Neural progenitor cell (in vitro differentiated cells): ENCODE data around the gene TLL2. TPM values are rescaled to one million over a fixed set of nuclear protein-coding genes. Genes with fewer than 3 reads are reported as not detected.

Experiments
- DNase-seq: peaks from one replicate; pipeline ENCODE4 v3.0.0-alpha.2; 2016; ENCODE audit warnings: low spot score
- H2AFZ ChIP-seq: fragments of 200-600 bp; sonication (generic); replicated peaks from 2 replicates; pipeline ENCODE4 v1.6.1; 2016; ENCODE audit warnings: antibody characterized with exemption
- H3F3A ChIP-seq: fragments of 200-600 bp; sonication (generic); 2 replicates; pipeline ENCODE4 v1.6.1; 2016; ENCODE audit warnings: antibody characterized with exemption, low read depth
- H3K27ac ChIP-seq: fragments of 200-600 bp; sonication (generic); 2 replicates; pipeline ENCODE4 v1.5.1; 2016; ENCODE audit warnings: mild to moderate bottlenecking
- H3K27me3 ChIP-seq: fragments of 200-600 bp; sonication (generic); 2 replicates; pipeline ENCODE4 v1.6.1; 2016; ENCODE audit warnings: mild to moderate bottlenecking, moderate library complexity
- H3K36me3 ChIP-seq: fragments of 200-600 bp; sonication (generic); 2 replicates; pipeline ENCODE4 v1.5.1; 2016
- H3K4me1 ChIP-seq: fragments of 200-600 bp; sonication (generic); 2 replicates; pipeline ENCODE4 v1.6.1; 2016; ENCODE audit warnings: mixed run types
- H3K4me2 ChIP-seq: fragments of 200-600 bp; sonication (generic); 2 replicates; pipeline ENCODE4 v1.6.1; 2016
- H3K4me3 ChIP-seq: fragments of 200-600 bp; sonication (generic); 2 replicates; pipeline ENCODE4 v1.5.1; 2016
- H3K79me2 ChIP-seq: fragments of 200-600 bp; sonication (generic); 2 replicates; pipeline ENCODE4 v1.6.1; 2016; ENCODE audit warnings: low read depth
- H3K9ac ChIP-seq: fragments of 200-600 bp; sonication (generic); 2 replicates; pipeline ENCODE4 v1.6.1; 2016
- H3K9me3 ChIP-seq: fragments of 200-600 bp; sonication (generic); 2 replicates; pipeline ENCODE4 v1.5.1; 2016; ENCODE audit warnings: low read depth
- H4K20me1 ChIP-seq: fragments of 200-600 bp; sonication (generic); 2 replicates; pipeline ENCODE4 v1.6.1; 2016; ENCODE audit warnings: low read depth
- H3K27ac Mint-ChIP-seq: 3 replicates; pipeline ENCODE4 v1.8.0; 2021; ENCODE audit warnings: mixed read lengths
- H3K27me3 Mint-ChIP-seq: 2 replicates; pipeline ENCODE4 v1.8.0; 2022; ENCODE audit warnings: low read depth, mild to moderate bottlenecking, inconsistent platforms, moderate library complexity, mixed read lengths; ENCODE audit not compliant: insufficient read depth
- H3K36me3 Mint-ChIP-seq: 3 replicates; pipeline ENCODE4 v1.8.0; 2021; ENCODE audit warnings: mixed read lengths
- H3K4me1 Mint-ChIP-seq: 3 replicates; pipeline ENCODE4 v1.8.0; 2021; ENCODE audit warnings: mixed read lengths
- H3K4me3 Mint-ChIP-seq: 3 replicates; pipeline ENCODE4 v1.8.0; 2021; ENCODE audit warnings: mild to moderate bottlenecking, moderate library complexity, mixed read lengths
- H3K9me3 Mint-ChIP-seq: 3 replicates; pipeline ENCODE4 v1.8.0; 2020; ENCODE audit warnings: mixed read lengths
- CTCF ChIP-seq: fragments of 200-600 bp; sonication (generic); IDR thresholded peaks from 2 replicates; pipeline ENCODE4 v1.5.1; 2017; ENCODE audit warnings: antibody characterized with exemption, mild to moderate bottlenecking
- EZH2 ChIP-seq: fragments of 200-600 bp; sonication (generic); IDR thresholded peaks from 2 replicates; pipeline ENCODE4 v1.6.1; 2017; ENCODE audit warnings: antibody characterized with exemption, mild to moderate bottlenecking, moderate library complexity
- EZH2phosphoT487 ChIP-seq: fragments of 200-600 bp; sonication (generic); IDR thresholded peaks from 2 replicates; pipeline ENCODE4 v1.6.1; 2017; ENCODE audit warnings: antibody characterized with exemption
- total RNA-seq: library from RNA; depleted of rRNA; stranded (reverse); fragments of >200 nt; gene quantifications from 2 replicates; pipeline ENCODE4 v1.2.3, GENCODE V29; 2015; ENCODE audit warnings: low replicate concordance

Gene TLL2
- total RNA-seq, 1 donor from 2014 or later = 0.22 TPM

GRCh38 chr10:96541921-96542320 lies 28.2 kb upstream of the TLL2 start:
- Histone ChIP-seq H3K27ac (no peak overlapping the region), H3K4me1 (no peaks in the 10 kb centered on the region), H3K9me3 (no peaks in the 10 kb centered on the region), H3K4me3 (no peak overlapping the region), H3K27me3 (no peaks in the 10 kb centered on the region), H3K79me2 (peaks cover 6% of the 10 kb centered on the region), H3K9ac (no peak overlapping the region), H4K20me1 (no peaks in the 10 kb centered on the region), H3K4me2 (no peak overlapping the region), H2AFZ (no peak overlapping the region), H3K36me3 (peaks cover 20% of the 10 kb centered on the region), H3F3A (no peaks in the 10 kb centered on the region)
- Mint-ChIP-seq H3K27ac (no peak overlapping the region), H3K4me1 (no peaks in the 10 kb centered on the region), H3K36me3 (peaks cover 45% of the 10 kb centered on the region), H3K9me3 (no peaks in the 10 kb centered on the region), H3K4me3 (no peak overlapping the region), H3K27me3 (no peaks in the 10 kb centered on the region)
- TF ChIP-seq EZH2 (no peak), CTCF (no peak), EZH2phosphoT487 (no peak)
- no peak for DNase-seq

GRCh38 chr10:96540240-96540639 lies 26.5 kb upstream of the TLL2 start:
- peaks cover 10% of the 10 kb centered on the region for H3K79me2 ChIP-seq
- H3K4me3 ChIP-seq = no peak overlapping the region
- H4K20me1 ChIP-seq = no peaks in the 10 kb centered on the region
- no peaks in the 10 kb centered on the region for H3K27me3 Mint-ChIP-seq
- no peaks in the 10 kb centered on the region for H3K9me3 Mint-ChIP-seq
- no peaks in the 10 kb centered on the region for H3K9me3 ChIP-seq
- no peak overlapping the region for H2AFZ ChIP-seq
- no peak overlapping the region for H3K27ac ChIP-seq
- no peak overlapping the region for H3K4me3 Mint-ChIP-seq
- peaks cover 20% of the 10 kb centered on the region for H3K36me3 ChIP-seq
- no peak overlapping the region for H3K9ac ChIP-seq
- TF ChIP-seq EZH2phosphoT487 = no peak
- no peak for TF ChIP-seq CTCF
- TF ChIP-seq EZH2 = no peak
- H3F3A ChIP-seq = no peaks in the 10 kb centered on the region
- no peaks in the 10 kb centered on the region for H3K27me3 ChIP-seq
- H3K4me1 Mint-ChIP-seq = no peaks in the 10 kb centered on the region
- DNase-seq = no peak
- no peaks in the 10 kb centered on the region for H3K4me1 ChIP-seq
- no peak overlapping the region for H3K27ac Mint-ChIP-seq
- peaks cover 40% of the 10 kb centered on the region for H3K36me3 Mint-ChIP-seq
- H3K4me2 ChIP-seq = no peak overlapping the region

GRCh38 chr10:96538683-96539082 lies 25.0 kb upstream of the TLL2 start:
- H3K9ac ChIP-seq = no peak overlapping the region
- H3K4me3 ChIP-seq = no peak overlapping the region
- H3K4me1 ChIP-seq = no peaks in the 10 kb centered on the region
- no peak overlapping the region for H3K27ac Mint-ChIP-seq
- peaks cover 37% of the 10 kb centered on the region for H3K36me3 Mint-ChIP-seq
- peaks cover 18% of the 10 kb centered on the region for H3K79me2 ChIP-seq
- H3K27me3 ChIP-seq = no peaks in the 10 kb centered on the region
- H3K27me3 Mint-ChIP-seq = no peaks in the 10 kb centered on the region
- TF ChIP-seq EZH2 (no peak), CTCF (no peak), EZH2phosphoT487 (no peak)
- H3K4me2 ChIP-seq = no peak overlapping the region
- no peaks in the 10 kb centered on the region for H3K9me3 Mint-ChIP-seq
- no peak overlapping the region for H2AFZ ChIP-seq
- H3K27ac ChIP-seq = no peak overlapping the region
- no peak for DNase-seq
- no peaks in the 10 kb centered on the region for H3K9me3 ChIP-seq
- no peaks in the 10 kb centered on the region for H4K20me1 ChIP-seq
- no peaks in the 10 kb centered on the region for H3K4me1 Mint-ChIP-seq
- H3K36me3 ChIP-seq = peaks cover 15% of the 10 kb centered on the region
- no peak overlapping the region for H3K4me3 Mint-ChIP-seq
- H3F3A ChIP-seq = no peaks in the 10 kb centered on the region
